ENCODE measurements around the gene MTA1. TPM values are rescaled to one million over a fixed set of nuclear protein-coding genes. Genes with fewer than 3 reads are reported as not detected.

MTA1 gene
- total and polyA plus RNA-seq, 2 of the 8 experiments (the other 6 are each of a cell fraction or from before 2014, with no cell fraction given) = 73.9 to 221 TPM

DNA sequence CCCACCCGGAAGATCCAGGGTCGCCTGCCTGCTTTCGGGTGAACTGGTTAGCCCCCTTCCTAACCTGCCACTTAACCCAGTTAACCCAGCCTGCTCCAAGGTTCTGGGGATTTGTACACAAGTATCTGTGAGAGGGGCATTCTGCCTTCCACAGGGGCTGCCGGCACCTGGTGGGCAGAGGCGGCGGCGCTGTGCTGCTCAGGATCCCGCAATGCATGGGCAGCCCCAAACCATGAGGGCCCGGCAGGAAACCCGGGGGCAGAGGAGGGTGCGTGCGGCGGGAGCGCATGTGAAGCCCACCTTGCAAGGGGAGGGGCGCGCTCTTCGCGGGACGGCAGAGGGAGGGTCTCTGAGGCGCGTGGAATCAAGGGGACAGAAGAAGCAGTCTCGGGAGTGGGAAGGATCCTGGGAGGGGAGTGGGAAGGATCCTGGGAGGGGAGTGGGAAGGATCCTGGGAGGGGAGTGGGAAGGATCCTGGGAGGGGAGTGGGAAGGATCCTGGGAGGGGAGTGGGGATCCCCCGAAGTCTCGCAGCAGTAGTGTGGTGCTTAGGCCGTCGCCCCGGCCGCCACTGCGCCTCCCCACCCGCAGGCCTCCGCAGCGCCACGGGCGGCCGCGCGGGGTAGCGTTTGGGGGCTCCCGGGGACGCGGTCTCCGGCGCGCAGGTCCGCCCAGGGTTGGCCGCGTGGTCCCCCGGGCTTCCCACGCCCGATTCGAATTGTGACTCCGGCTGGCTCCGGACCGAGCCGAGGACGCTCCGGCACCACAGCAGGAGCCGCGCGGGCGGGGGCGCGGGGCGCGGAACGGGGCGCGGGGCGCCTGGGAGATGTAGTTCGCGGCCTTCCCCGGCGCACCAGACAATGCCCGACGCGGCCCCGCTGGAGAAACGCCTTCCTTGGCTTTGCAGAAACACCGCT is 4.9 kb upstream of the MTA1 start (continued):
- TF ChIP-seq SAP30 (IDR thresholded peaks at IDR 0.05; ENCODE audit: insufficient read depth, insufficient replicate concordance, low read length) (no peak), RNF2 (IDR thresholded peaks at IDR 0.05; ENCODE audit: borderline replicate concordance, low read depth, low read length, missing control alignments, poor library complexity, severe bottlenecking) (no peak), ZNF274 (IDR thresholded peaks at IDR 0.05; ENCODE audit: borderline replicate concordance, extremely low read depth, low read length) (no peak), CBX8 (IDR thresholded peaks at IDR 0.05; ENCODE audit: borderline replicate concordance, low read depth, low read length) (no peak), YY1 (IDR thresholded peaks at IDR 0.05; ENCODE audit: low read depth, low read length) (no peak), SUZ12 (IDR thresholded peaks at IDR 0.05; ENCODE audit: low read length) (no peak), FOSL1 (IDR thresholded peaks at IDR 0.05; ENCODE audit: insufficient read depth, low read depth, low read length) (no peak), TEAD4 (IDR thresholded peaks at IDR 0.05; ENCODE audit: low read depth, low read length) (no peak), CREB1 (IDR thresholded peaks at IDR 0.05) (no peak)

Measured in H1 (cell line).